DMS53 treated with DMSO at 0.1 percent for 48 hours (cell line): ENCODE data around the gene ERP29.
"Not testable (repeated sequence)": the region's sequence is repeated elsewhere in the genome, so short reads cannot be mapped to it uniquely, and the experiment has no call there.

Experiments used
- DNase-seq: peaks from one replicate; lab custom pipeline; 2025; ENCODE audit not compliant: unreplicated experiment; lab: John Stamatoyannopoulos, UW

ERP29 gene

GRCh38 chr12:112012775-112013600 lies at the start of gene ERP29, which contains the start of gene TMEM116:
Gene ERP29 (plus strand): TSS chr12:112013426. CDS start chr12:112013466, 40 bp downstream.
Gene TMEM116 (minus strand): TSS chr12:112013165. CDS start chr12:112005270, 7,895 bp downstream.
- DNase-seq = peak; percentile 98

GRCh38 chr12:111964935-111965334 lies 48.3 kb upstream of the ERP29 start:
- peak; percentile 79 for DNase-seq

- no peak for DNase-seq
Observed at GRCh38 chr12:111971800-111972199, 41.4 kb upstream of the ERP29 start.

DNA sequence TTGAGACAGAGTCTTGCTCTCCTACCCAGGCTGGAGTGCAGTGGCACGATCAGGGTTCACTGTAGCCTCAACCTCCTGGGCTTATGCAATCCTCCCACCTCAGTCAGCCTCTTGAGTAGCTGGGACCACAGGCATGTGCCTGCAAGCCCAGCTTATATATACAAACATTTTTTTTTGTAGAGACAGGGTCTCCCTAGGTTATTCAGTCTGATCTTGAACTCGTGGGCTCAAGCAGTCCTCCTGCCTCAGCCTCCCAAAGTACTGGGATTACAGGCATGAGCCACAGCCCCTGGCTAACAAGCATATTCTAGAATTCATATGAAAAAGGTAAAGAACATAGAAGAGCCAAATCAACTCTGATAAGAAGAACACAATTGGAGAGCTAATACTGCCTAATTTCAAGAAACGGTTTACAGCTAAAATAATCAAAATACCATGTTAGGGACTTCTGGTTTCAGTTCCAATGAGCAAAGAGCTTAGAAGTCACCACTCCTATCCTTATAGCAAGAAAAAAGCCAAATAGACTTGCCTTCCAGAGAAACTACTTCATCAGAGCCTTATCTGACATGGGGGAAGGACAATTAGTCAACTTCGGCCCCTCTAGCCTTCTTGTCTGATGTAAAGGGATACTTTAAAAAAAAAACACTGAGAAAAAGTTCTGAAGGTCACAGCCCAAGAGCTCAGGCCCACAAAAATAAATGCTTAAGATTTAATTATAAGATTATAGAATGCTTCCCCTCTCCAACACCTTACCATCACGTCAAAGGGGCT lies 37.9 kb upstream of the ERP29 start:
- DNase-seq = no peak

DNA sequence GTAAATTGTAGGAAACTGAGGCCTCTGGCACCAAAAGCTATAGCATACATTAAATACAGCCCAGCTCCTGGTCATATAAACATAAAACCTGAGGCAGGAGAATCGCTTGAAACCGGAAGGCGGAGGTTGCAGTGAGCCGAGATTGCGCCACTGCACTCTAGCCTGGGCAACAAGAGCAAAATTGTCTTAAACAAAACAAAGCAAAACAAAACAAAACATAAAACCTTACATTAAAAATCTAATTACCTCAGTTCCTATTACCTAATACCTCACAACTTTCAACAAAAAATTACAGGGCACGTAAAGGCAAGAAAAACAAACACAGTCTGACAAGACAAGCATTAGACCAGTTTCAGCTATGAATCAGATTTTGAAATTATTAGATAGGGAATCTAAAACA lies 36.9 kb upstream of the ERP29 start:
- DNase-seq = no peak

GRCh38 chr12:111976860-111977259 lies 36.4 kb upstream of the ERP29 start:
- DNase-seq = no peak

DNA sequence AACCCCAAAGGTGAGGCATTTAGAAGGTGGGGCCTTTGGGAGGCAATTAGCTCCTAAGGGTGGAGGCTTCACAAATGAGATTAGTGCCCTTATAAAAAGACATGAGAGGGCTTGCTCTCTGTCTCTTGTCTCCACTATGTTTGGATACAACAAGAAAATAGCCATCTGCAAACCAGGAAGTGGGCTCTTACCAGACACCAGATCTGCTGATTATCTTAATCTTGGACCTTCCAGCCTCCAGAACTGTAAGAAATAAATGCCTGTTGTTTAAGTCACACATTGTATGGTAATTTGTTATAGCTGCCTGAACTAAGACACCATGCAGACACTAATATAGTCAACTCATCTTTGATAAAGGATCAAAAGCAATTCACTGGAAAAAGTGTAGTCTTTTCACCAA lies 34.7 kb upstream of the ERP29 start:
- no peak for DNase-seq

GRCh38 chr12:111980598-111980997 lies 32.6 kb upstream of the ERP29 start:
- no peak for DNase-seq

- no peak for DNase-seq
Observed at GRCh38 chr12:111981987-111982386, 31.2 kb upstream of the ERP29 start.

- no peak for DNase-seq
Observed at GRCh38 chr12:111984820-111985219, 28.4 kb upstream of the ERP29 start.

DNA sequence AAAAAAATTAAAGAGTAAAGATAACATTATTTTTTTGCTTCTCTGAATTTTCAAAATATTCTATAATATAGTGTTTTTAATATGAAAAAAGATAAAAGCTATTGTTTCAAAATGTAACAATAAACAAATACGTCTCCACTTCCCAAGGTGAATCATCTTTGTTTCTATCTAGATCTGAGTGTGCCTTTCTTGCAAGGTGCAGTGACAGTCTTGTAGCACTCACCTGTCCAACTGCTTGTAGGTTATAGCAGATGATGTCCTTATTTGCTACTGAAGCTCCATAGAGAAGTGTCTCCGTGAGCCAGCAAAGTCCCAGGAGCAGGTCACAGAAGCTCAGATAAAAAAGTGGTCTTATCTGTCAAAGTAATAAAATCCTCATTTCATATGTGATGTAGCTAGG lies 21.7 kb upstream of the ERP29 start:
- DNase-seq = no peak

- DNase-seq = no peak
Observed at GRCh38 chr12:111991946-111992345, 21.3 kb upstream of the ERP29 start.

GRCh38 chr12:111992464-111992863 lies 20.8 kb upstream of the ERP29 start:
- DNase-seq = no peak

DNA sequence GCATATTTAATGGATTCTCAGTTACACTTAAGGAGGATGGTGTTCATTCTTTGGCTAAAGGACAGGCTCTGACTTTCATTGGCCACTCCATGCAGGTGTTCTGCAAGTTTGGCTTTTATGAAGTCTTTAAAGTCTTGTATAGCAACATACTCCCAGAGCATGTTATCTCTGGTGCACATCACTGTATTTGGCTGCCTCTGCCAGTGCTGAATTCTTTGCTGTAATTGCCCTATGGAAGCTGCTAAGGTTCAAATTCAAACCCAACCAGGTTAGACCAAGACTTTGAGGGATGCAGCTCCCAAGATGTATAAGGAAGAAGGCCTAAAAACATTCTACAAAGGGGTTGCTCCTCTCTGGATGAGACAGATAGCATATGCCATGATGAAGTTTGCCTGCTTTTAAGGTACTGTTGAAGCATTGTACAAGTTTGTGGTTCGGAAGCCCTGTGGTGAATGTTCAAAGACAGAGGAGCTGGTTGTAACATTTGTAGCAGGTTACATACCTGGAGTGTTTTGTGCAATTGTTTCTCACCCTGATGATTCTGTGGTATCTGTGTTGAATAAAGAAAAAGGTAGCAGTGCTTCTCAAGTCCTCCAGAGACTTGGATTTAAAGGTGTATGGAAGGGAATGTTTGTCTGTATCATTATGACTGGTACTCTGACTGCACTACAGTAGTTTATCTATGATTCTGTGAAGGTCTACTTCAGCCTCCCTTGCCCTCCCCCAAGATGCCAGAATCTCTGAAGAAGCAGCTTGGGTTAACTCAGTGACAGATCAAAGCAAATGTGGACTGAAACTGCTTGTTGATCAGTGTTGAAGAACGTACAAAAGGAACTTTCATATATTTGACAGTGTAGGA lies 19.7 kb upstream of the ERP29 start:
- DNase-seq = no peak

DNA sequence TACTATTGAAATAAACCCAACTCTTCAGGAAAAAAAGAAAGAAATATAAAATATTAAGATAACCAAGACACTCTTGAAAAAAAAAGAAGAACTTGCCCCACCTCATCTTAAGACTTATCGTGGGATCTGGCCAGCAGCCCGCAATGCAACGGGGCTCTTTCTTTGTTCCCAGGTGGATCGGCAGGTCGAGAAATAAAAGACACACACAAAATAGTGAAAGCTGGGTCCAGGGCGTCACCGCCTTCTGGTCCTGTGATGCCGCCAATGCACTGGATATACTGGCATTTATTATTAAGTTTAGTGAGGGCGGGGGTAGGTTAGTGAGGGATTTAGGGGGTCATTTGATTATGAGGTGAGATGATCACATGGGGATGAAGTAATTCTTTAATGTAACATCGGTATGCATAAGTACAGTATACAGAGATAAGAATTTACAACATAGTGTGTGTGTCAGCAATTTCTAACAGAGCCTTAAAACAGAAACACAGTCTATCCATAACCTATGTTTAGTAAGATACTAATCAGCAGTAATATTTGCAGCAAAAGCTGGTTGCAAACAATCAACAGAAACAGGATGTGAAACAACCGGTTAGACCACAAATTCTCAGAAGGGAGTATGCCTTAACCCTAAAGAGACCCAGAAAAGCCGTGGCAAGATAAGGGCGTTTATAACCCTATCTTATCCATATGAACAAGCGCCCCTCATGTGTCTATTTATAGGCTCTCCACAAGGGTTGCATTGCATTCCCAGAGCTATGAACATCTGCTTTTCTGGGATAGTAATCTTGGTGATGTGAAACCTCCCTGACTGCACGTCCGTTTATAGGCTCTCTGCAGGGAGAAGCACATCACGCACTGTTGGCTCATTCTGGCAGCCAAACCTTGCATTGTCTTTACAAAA lies 18.8 kb upstream of the ERP29 start:
- DNase-seq = not testable (repeated sequence)

DNA sequence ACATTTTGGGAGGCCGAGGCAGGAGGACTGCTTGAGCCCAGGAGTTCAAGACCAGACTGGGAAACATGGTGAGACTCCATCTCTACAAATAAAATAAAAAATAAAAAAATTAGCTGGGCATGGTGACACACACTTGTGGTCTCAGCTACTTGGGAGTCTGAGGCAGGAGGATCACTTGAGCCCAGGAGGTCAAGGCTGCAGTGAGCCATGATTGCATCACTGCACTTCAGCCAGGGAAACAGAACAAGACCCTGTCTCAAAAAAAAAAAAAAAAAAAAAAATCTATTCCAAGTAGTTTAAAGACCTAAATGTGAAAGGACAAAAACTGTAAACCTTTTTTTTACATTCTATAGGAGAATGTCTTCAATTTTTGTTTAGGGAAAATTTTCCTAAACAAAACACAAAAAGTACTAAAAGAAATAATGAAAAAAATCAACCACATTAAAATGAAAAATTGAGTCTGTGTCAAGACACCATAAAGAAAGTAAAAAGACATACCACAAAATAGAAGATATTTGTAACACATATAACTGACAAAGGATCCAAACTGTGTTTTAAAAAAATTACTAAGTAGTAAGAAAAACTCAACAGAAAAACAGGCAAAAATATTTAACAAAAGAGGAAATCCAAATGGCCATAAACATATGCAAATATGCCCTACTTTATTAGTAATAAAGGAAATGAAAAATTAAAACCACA lies 17.3 kb upstream of the ERP29 start:
- no peak for DNase-seq

DNA sequence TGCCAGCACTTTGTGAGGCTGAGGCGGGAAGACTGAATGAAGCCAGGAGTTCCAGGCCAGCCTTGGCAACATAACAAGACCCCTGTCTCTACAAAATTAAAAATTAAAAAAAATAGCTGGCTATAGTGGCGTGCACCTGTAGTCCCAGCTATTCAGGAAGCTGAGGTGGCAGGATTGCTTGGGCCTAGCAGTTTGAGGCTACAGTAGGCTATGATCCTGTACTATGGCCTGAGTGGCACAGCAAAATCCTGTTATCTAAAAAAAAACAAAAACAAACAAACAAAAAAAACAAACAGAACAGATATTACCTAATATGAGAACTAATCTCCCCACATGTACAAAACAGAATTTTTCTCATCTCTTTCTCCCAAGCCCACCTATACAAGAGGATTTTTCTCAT lies 15.9 kb upstream of the ERP29 start:
- no peak for DNase-seq

GRCh38 chr12:111998015-111998414 lies 15.2 kb upstream of the ERP29 start:
- no peak for DNase-seq

- not testable (repeated sequence) for DNase-seq
Observed at GRCh38 chr12:111999129-111999528, 14.1 kb upstream of the ERP29 start.

GRCh38 chr12:112000820-112001219 lies 12.4 kb upstream of the ERP29 start:
- DNase-seq = no peak
